GM23338 (cell line): Measurements from ENCODE around the gene GNG12. TPM values are rescaled to one million over a fixed set of nuclear protein-coding genes. Genes with fewer than 3 reads are reported as not detected.

Experiments used
- ATAC-seq: fragments of 200-7000 bp; cut with Tn5 transposase; 3 replicates; pipeline ENCODE4 v1.9.1; 2020
- DNase-seq: peaks from one replicate; pipeline ENCODE4 v3.0.0-alpha.2; 2015; ENCODE audit warnings: low spot score
- H2AFZ ChIP-seq: fragments of 200-600 bp; sonication (generic); 2 replicates; pipeline ENCODE4 v1.8.0; 2016; ENCODE audit warnings: antibody characterized with exemption, mild to moderate bottlenecking, moderate library complexity
- H3F3A ChIP-seq: fragments of 200-600 bp; sonication (generic); replicated peaks from 2 replicates; pipeline ENCODE4 v1.8.0; 2017; ENCODE audit warnings: antibody characterized with exemption, mixed run types, low read depth
- H3K27ac ChIP-seq: fragments of 200-600 bp; sonication (generic); 2 replicates; pipeline ENCODE4 v1.6.1; 2016; ENCODE audit warnings: low read depth
- H3K27me3 ChIP-seq: fragments of 200-600 bp; sonication (generic); 2 replicates; pipeline ENCODE4 v1.8.0; 2016; ENCODE audit warnings: mild to moderate bottlenecking, mixed run types, moderate library complexity; ENCODE audit not compliant: insufficient read depth
- H3K36me3 ChIP-seq: fragments of 200-600 bp; sonication (generic); 2 replicates; pipeline ENCODE4 v1.8.0; 2016; ENCODE audit warnings: mild to moderate bottlenecking; ENCODE audit not compliant: insufficient read depth
- H3K4me1 ChIP-seq: fragments of 200-600 bp; sonication (generic); 2 replicates; pipeline ENCODE4 v1.8.0; 2016; ENCODE audit warnings: mild to moderate bottlenecking, moderate library complexity; ENCODE audit not compliant: insufficient read depth
- H3K4me2 ChIP-seq: fragments of 200-600 bp; sonication (generic); 2 replicates; pipeline ENCODE4 v1.7.1; 2017; ENCODE audit warnings: mixed run types
- H3K4me3 ChIP-seq: fragments of 200-600 bp; sonication (generic); 2 replicates; pipeline ENCODE4 v1.6.1; 2016; ENCODE audit warnings: mixed run types
- H3K79me2 ChIP-seq: fragments of 200-600 bp; sonication (generic); replicated peaks from 2 replicates; pipeline ENCODE4 v1.8.0; 2017; ENCODE audit warnings: mild to moderate bottlenecking; ENCODE audit not compliant: insufficient read depth
- H3K9me2 ChIP-seq: fragments of 200-600 bp; sonication (generic); 2 replicates; pipeline ENCODE4 v1.8.0; 2017; ENCODE audit not compliant: insufficient read depth
- H4K20me1 ChIP-seq: fragments of 200-600 bp; sonication (generic); replicated peaks from 2 replicates; pipeline ENCODE4 v1.8.0; 2017; ENCODE audit warnings: mild to moderate bottlenecking; ENCODE audit not compliant: insufficient read depth
- H3K27ac Mint-ChIP-seq: 2 replicates; pipeline ENCODE4 v1.8.0; 2020; ENCODE audit warnings: inconsistent platforms, mild to moderate bottlenecking, moderate library complexity, mixed read lengths
- H3K27me3 Mint-ChIP-seq: 3 replicates; pipeline ENCODE4 v1.8.0; 2022; ENCODE audit warnings: low read depth, mild to moderate bottlenecking, moderate library complexity, mixed read lengths, inconsistent platforms; ENCODE audit not compliant: insufficient read depth, poor library complexity
- H3K36me3 Mint-ChIP-seq: 3 replicates; pipeline ENCODE4 v1.8.0; 2021; ENCODE audit warnings: low read depth, mild to moderate bottlenecking, inconsistent platforms, moderate library complexity, mixed read lengths
- H3K4me1 Mint-ChIP-seq: 3 replicates; pipeline ENCODE4 v1.8.0; 2020; ENCODE audit warnings: mild to moderate bottlenecking, inconsistent platforms, mixed read lengths
- H3K4me3 Mint-ChIP-seq: 3 replicates; pipeline ENCODE4 v1.8.0; 2021; ENCODE audit warnings: moderate library complexity, mild to moderate bottlenecking, inconsistent platforms, mixed read lengths
- H3K9me3 Mint-ChIP-seq: 3 replicates; pipeline ENCODE4 v1.8.0; 2020; ENCODE audit warnings: moderate library complexity, mild to moderate bottlenecking, inconsistent platforms, mixed read lengths
- ETS1 ChIP-seq: IDR thresholded peaks from 2 replicates; pipeline ENCODE4 v1.6.1; 2016; ENCODE audit warnings: antibody characterized with exemption
- EZH2 ChIP-seq: fragments of 200-600 bp; sonication (generic); IDR thresholded peaks from one replicate; pipeline ENCODE4 v1.8.0; 2017; ENCODE audit warnings: antibody characterized with exemption, mild to moderate bottlenecking, low read depth; ENCODE audit not compliant: unreplicated experiment
- EZH2phosphoT487 ChIP-seq: fragments of 200-600 bp; sonication (generic); IDR thresholded peaks from one replicate; pipeline ENCODE4 v1.8.1; 2018; ENCODE audit warnings: antibody characterized with exemption; ENCODE audit not compliant: unreplicated experiment
- JUNB ChIP-seq: IDR thresholded peaks from one replicate; pipeline ENCODE4 v1.6.1; 2016; ENCODE audit warnings: antibody characterized with exemption; ENCODE audit not compliant: unreplicated experiment
- POLR2AphosphoS5 ChIP-seq: IDR thresholded peaks from 2 replicates; pipeline ENCODE4 v1.6.1; 2016; ENCODE audit warnings: antibody characterized with exemption, low read depth
- REST ChIP-seq: IDR thresholded peaks from one replicate; pipeline ENCODE4 v1.6.1; 2018; ENCODE audit warnings: antibody characterized with exemption; ENCODE audit not compliant: unreplicated experiment
- STAT1 ChIP-seq: IDR thresholded peaks from one replicate; pipeline ENCODE4 v1.6.1; 2016; ENCODE audit warnings: antibody characterized with exemption; ENCODE audit not compliant: unreplicated experiment
- ZNF462 ChIP-seq: fragments of 250-450 bp; sonication (Bioruptor Pico); IDR thresholded peaks from 2 replicates; pipeline ENCODE4 v1.5.0; 2020; ENCODE audit warnings: mild to moderate bottlenecking, moderate library complexity
- polyA plus RNA-seq: library from polyadenylated mRNA; unstranded; fragments of >200 nt; fragmentation: Nextera tagmentation; extraction: Ambion mirVana; gene quantifications from 2 replicates; pipeline ENCODE4 v1.2.1, GENCODE V29; 2016
- total RNA-seq: library from RNA; depleted of rRNA; stranded (reverse); fragments of >200 nt; shearing (Covaris generic); gene quantifications from 2 replicates; pipeline ENCODE4 v1.2.3, GENCODE V29; 2014

The GNG12 gene
- total and polyA plus RNA-seq, 2 experiments from 2014 or later = 13.4 to 33.0 TPM

- peaks cover 2% of the 10 kb centered on the region for H3K27me3 Mint-ChIP-seq
- no peaks in the 10 kb centered on the region for H3K4me1 ChIP-seq
- no peak overlapping the region for H3K4me3 Mint-ChIP-seq
- no peak overlapping the region for H3K27ac Mint-ChIP-seq
- no peak for DNase-seq
- no peaks in the 10 kb centered on the region for H3K79me2 ChIP-seq
- no peaks in the 10 kb centered on the region for H4K20me1 ChIP-seq
- no peaks in the 10 kb centered on the region for H3K27me3 ChIP-seq
- no peak for ATAC-seq
- TF ChIP-seq EZH2phosphoT487 (no peak), ZNF462 (CRISPR knock-in tag) (no peak), JUNB (no peak)
- no peak overlapping the region for H3K4me3 ChIP-seq
- H3K36me3 ChIP-seq = no peaks in the 10 kb centered on the region
- H3K36me3 Mint-ChIP-seq = no peaks in the 10 kb centered on the region
- H3K4me2 ChIP-seq = no peak overlapping the region
- no peak overlapping the region for H2AFZ ChIP-seq
- no peak overlapping the region for H3K27ac ChIP-seq
- no peaks in the 10 kb centered on the region for H3K9me3 Mint-ChIP-seq
- no peaks in the 10 kb centered on the region for H3F3A ChIP-seq
- no peaks in the 10 kb centered on the region; the same call in 2 of the 3 replicates for H3K4me1 Mint-ChIP-seq
- H3K9me2 ChIP-seq = no peaks in the 10 kb centered on the region
These were observed 169.2 kb downstream of the GNG12 start for GRCh38 chr1:67664048-67664447.

GRCh38 chr1:67662884-67663283 lies 170.4 kb downstream of the GNG12 start:
- H3K4me1 Mint-ChIP-seq = no peaks in the 10 kb centered on the region; the same call in 2 of the 3 replicates
- H3K9me3 Mint-ChIP-seq = no peaks in the 10 kb centered on the region
- no peaks in the 10 kb centered on the region for H3K9me2 ChIP-seq
- no peak overlapping the region for H3K27ac ChIP-seq
- H3K27me3 ChIP-seq = no peaks in the 10 kb centered on the region
- no peak overlapping the region for H3K4me3 Mint-ChIP-seq
- H3K36me3 Mint-ChIP-seq = no peaks in the 10 kb centered on the region
- ATAC-seq (no peak), DNase-seq (no peak)
- no peaks in the 10 kb centered on the region for H4K20me1 ChIP-seq
- no peaks in the 10 kb centered on the region for H3K79me2 ChIP-seq
- H2AFZ ChIP-seq = no peak overlapping the region
- H3F3A ChIP-seq = no peaks in the 10 kb centered on the region
- H3K4me2 ChIP-seq = no peak overlapping the region
- H3K27ac Mint-ChIP-seq = no peak overlapping the region
- H3K27me3 Mint-ChIP-seq = no peaks in the 10 kb centered on the region
- H3K36me3 ChIP-seq = no peaks in the 10 kb centered on the region
- H3K4me3 ChIP-seq = no peak overlapping the region
- H3K4me1 ChIP-seq = no peaks in the 10 kb centered on the region
- TF ChIP-seq JUNB = no peak
- TF ChIP-seq ETS1 = no peak
- TF ChIP-seq POLR2AphosphoS5 = no peak
- TF ChIP-seq EZH2 = no peak
- TF ChIP-seq REST = no peak
- no peak for TF ChIP-seq STAT1
